GM18526 (cell line): Measurements from ENCODE around the gene SERPINB11.

Source experiments
- POLR2A ChIP-seq: IDR thresholded peaks from 3 replicates; pipeline ENCODE4 v1.6.1; 2011; ENCODE audit not compliant: insufficient read length; ENCODE audit errors: extremely low read depth

Gene SERPINB11

DNA sequence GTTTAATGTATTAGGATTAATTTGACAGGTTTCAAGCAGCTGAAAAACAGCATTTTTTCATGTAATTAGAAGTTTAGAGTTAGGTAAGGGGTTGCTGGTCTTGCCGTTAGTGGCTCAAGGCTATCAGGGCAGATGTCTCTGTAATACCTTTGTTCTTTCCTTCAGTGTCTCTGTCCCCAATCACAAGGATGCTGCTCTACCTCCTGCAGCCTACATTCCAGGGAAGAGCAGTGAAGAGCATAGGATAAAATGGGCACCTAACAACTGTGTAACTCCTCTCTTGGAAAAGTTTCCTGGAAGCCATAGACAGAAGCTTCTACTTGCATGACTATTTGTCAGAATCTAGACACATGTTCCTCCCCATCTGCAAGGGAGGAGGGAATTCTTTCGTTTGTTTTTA is 63.1 kb downstream of the SERPINB11 start:
- TF ChIP-seq POLR2A, result no peak
